NCI-H1048 (cell line): ENCODE data around the gene ASCC2.
"Not testable (repeated sequence)": the region's sequence is repeated elsewhere in the genome, so short reads cannot be mapped to it uniquely, and the experiment has no call there.

ENCODE experiments used
- DNase-seq: peaks from one replicate; lab custom pipeline; 2025; lab: John Stamatoyannopoulos, UW

Gene ASCC2

DNA sequence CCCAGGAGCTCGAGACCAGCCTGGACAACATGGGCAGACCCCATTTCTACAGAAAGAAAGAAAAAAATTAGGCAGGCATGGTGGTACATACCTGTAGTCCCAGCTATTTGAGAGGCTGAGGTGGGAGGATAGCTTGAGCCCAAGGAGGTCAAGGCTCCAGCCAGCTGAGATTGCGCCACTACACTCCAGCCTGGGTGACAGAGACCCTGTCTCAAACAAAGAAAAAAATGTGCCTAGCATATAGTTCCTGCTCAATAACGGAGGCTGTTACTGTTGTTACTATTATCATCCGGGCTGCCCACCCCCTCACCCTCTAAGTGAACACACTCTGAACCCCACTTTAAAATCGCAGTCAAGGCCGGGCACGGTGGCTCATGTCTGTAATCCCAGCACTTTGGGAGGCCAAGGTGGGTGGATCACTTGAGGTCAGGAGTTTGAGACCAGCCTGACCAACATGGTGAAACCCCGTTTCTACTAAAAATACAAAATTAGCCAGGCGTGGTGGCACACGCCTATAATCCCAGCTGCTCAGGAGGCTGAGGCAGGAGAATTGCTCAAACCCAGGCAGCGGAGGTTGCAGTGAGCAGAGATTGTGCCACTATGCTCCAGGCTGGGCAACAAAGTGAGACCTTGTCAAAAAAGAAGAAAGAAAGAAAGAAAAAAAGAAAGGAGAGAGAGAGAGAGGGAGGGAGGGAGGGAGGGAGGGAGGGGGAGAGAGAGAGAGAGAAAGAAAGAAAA lies 83.2 kb downstream of the ASCC2 start:
- DNase-seq, result not testable (repeated sequence)

DNA sequence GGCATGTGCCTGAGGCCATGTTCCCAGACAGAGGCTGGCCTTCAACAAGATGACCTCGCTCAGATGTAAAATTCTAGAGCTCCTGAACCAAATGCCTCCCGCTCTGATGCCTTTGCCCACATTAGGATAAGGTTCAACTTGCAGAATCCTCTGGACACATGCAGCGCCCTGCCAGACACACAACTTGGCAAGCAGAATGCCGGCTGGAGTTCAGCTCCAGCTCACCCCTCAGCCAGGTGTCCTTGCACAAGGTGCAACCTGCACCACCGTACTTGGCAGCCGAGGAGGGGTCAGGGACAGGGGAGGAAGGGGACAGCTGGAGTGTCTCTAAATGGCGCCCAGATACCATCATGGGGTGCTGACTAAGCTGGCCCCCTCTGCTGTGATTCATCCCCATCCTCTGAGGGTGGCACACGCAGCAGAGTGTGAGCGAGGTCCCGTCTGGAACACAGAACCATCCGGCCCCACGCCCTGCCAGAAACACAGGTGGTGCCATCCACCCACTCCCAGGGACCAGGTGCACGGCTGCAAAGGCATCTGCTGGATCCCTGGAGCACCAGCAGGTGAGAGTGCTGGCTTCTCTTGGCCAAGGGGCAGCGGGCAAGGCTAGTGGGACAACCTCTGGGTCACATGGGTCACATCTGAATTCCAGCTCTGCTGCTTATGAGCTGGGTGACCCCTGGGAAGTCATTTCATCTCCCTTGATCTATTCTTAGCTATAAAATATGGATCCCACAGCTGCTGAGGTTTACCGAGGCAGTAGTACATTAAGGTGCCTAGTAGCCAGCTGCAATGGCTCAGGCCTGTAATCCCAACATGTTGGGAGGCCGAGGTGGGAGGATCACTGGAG lies 84.0 kb downstream of the ASCC2 start:
- DNase-seq, result no peak

DNA sequence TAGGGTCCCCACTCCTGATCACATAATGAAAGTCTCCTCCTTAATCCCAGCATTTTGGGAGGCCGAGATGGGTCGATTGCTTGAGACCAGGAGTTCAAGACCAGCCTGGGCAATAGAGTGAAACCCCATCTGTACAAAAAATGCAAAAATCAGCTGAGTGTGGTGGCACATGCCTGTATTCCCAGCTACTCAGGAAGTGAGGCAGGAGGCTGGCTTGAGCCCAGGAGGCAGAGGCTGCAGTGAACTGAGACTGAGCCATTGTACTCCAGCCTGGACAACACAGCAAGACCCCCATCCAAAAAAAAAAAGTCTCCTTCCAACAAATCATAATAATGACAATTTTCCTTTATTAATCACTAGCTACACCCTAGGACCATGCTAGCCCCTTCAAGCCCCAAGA lies 86.4 kb downstream of the ASCC2 start:
- no peak for DNase-seq

DNA sequence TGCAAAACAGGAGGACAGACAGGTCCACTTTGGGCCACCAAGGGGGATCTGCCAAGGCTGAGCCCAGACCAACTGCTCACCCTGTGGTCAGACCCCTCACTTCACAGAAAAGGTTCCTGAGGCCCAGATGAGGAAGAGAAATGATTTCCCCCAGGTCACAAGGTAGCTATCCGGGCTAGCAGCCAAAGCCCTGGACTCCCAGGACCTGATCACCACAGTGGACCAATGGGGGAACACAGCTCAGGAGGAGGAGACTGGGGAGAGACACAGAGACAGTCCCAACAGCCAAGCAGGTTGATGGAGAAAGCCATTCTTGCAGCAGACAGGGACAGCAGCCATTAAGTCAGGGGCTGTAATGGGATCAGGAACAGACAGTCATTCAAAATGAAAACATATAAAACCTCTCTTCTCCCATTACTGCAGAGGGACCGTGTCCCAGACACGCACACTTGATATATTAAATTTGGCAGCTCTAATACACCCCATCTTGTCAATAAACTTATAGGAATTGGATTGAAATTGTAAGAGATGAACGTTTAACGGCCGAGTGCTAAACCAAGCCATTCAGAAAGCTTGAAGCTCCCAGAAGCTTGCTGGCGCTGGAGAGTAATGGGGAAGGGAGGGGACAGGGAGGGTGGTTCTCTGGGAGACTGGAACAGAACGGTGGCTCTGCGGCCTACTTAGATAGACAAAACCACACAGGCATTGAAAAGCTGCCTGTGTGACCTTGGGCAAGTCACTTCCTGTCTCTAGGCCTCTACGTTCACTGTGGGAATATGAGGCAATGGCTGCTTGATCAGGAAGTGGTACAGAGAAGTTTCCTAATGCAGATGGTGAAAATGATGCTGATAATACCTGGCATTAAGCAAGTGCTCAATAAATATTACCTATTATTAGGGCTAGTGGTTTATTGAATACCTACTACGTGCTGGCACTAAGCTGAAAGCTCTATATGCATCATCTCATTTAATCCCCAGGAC lies 87.2 kb downstream of the ASCC2 start:
- no peak for DNase-seq

DNA sequence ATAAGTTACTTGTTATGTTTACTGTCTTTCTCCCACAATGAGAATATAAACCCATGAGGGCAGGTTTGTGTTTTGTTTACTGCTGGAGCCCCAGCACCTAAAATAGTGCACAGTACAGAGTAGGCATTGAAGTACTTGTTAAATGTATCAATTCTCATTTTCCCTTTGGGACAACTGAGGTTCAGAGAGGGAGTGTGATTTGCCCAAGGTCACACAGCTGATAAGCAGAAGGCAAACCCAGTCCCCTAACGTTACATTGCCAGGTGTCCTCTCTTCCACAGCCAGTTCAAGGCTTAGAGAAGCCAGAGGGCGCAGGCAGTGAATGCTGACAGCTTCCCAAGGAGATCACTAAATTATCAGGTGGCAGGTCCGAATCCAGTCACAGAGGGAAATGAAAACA lies 88.0 kb downstream of the ASCC2 start:
- DNase-seq, result no peak

- DNase-seq, result no peak
Measured at GRCh38 chr22:29748248-29748893, 89.7 kb downstream of the ASCC2 start.

DNA sequence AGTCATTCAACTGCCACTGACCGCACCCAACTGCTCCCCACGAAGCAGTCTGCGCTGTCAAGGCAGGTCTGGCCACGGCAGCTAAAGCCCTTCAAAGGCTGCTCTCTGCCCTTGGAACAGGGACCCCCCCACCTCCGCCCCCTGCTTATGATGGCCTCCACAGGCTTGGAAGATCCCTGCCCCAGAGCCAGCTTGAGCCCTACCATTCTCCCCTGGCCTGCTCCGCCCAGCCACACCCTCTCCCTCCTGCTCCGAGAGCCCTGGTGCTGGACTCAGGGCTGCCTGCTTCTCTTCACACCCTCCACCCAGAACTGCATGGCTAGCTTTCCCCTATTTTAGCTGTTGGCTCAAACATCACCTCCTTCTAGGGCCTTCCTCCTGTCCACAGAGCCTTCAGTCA lies 90.2 kb downstream of the ASCC2 start:
- DNase-seq, result no peak

- DNase-seq, result no peak
Measured at GRCh38 chr22:29744902-29745301, 93.2 kb downstream of the ASCC2 start.

DNA sequence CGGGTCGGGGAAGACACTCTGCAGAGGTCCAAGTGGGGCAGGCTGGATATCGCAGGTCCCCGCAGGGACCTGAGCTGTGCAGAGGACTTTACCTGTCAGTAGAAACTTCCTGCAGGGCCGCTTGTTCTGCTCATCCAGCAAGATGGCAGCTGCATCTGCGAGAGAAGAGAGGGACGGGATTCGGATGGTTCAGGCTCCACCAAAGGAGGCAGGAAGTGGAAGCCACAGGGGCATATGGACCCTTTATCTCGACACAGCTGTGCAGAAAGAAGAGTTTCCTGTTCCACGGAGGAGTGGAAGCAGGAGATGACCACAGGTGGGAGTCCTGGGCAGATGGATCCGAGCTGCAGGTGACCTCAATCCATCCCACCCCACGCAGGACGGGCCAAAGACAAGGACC lies 95.7 kb downstream of the ASCC2 start:
- no peak for DNase-seq

DNA sequence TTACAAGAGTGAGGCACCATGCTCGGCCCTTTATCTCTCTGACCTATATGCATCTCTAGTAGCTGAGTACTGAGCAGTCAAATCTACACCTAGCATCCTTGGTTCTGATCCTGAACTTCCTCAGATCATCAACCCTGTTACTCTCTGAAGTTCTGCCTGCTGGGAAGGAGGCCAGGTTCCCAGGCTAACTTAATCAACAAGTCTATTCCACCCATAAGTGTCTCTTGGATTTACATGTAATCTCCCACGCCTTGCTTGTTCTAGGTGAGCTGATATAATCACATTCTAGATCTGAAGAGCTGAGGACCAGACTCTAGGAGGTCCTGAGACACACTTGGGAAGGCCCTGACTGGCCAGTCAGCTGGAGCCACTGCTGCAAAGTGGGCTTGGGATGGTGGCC lies 96.1 kb downstream of the ASCC2 start:
- DNase-seq, result no peak

GRCh38 chr22:29740216-29740615 lies 97.9 kb downstream of the ASCC2 start:
- no peak for DNase-seq

DNA sequence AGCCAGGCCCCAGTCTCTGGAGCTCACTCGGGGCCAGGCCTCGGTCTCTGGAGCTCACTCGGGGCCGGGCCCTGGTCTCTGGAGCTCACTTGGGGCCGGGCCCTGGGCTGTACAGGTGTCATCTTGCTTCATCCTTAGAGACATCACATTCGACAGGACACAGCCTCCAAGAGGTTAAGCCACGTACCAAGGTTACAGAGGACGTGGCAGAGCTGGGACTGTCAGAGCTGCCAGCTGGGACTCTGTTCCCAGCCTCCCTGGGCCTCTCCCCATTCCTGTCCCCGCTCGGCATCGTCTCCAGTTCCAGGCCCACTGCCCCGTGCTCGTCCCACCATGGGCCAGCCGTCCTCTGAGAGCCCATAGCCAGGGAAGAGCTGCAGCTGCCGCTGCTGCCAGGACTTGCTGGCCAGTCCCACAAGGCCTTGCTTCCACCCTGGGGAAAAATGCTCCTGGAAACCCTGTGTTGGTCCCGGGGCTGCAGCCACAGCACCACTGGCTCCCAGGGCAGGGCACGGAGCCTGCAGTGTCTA lies 98.7 kb downstream of the ASCC2 start:
- no peak for DNase-seq
